Ishikawa (cell line): ENCODE results near the gene POLDIP2.

ENCODE experiments used
- TAF1 ChIP-seq: IDR thresholded peaks from 2 replicates; pipeline ENCODE4 v1.6.1; 2012; ENCODE audit warnings: low read depth, mild to moderate bottlenecking
- YY1 ChIP-seq: IDR thresholded peaks from 2 replicates; pipeline ENCODE4 v1.6.1; 2012; ENCODE audit warnings: low read depth

DNA sequence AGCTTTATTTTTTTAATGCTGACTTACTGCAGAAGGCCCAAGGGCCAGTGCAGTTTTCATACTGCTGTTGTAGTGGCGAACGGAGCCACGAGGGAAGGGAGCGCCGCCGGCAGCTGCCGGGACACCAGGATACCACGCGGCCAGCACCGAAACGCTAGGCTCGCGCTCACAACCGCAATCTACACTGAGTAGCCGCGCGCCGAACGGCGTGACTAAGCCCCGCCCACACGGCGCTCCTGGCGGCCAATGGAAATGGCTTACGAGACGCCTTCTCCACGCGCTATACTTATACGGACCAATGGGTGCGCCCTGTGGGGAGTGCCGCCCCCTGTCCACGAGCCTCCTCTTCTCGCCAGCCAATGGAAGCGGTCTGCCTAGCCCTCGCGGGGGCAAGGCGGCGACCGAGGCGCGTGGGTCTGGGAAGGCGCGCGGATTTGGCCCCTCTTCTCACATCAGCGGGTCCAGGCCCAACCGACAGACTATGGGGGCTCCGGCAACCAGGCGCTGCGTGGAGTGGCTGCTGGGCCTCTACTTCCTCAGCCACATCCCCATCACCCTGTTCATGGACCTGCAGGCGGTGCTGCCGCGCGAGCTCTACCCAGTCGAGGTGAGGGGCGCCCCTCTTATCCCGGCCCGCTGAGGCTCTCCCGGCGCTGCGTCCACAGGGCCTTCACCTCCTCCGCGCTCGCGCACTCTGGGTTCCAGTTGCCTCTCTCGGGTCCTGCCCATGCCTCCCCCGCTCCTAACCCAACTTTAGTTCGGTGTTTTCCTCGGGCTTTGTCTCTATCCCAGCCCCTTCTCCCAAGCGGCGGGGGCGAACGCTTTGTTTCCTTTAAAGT, 38.3 kb downstream of the POLDIP2 start, which contains the start of gene TMEM97:
- TF ChIP-seq TAF1 (peak; percentile 78), YY1 (no peak; the same call in 1 of the 2 replicates)
